NCI-H2029 treated with DMSO at 0.1 percent for 48 hours (cell line): ENCODE measurements around the gene KCNQ5.

Experiments used
- DNase-seq: peaks from one replicate; lab custom pipeline; 2025; lab: John Stamatoyannopoulos, UW

The KCNQ5 gene

DNA sequence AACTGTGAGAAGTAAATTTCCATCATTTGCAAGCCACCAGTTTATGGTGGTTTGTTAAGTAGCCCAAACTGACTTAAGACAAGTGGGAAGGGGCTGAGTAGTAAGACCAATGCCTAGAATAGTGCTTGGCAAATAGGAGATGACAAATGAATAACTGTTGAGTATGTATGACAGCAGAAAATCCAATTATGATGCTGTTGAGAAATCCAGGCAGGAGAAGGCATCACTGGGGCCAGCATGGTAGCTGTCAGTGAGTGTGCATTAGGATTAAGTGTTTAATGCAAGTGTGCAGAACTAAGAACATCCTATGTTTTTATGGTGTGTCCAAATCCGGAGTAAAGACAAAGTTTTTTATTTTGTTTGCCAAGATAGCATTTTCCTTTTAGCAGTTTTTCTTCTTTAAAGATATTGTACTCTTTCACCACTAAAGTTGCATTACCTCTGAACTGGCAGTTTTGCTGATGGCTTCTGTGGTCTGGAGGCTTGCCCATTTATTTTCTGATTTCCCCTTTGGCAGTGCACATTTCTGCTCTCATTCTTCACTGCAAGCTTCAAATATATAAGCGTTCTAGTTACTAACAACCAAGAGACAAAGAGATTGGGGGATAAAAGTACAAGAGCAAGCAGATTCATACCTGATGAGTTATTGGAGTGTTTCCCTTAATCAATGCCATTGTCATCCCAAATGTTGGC, 289.7 kb downstream of the KCNQ5 start:
- peak; percentile 40 for DNase-seq

DNA sequence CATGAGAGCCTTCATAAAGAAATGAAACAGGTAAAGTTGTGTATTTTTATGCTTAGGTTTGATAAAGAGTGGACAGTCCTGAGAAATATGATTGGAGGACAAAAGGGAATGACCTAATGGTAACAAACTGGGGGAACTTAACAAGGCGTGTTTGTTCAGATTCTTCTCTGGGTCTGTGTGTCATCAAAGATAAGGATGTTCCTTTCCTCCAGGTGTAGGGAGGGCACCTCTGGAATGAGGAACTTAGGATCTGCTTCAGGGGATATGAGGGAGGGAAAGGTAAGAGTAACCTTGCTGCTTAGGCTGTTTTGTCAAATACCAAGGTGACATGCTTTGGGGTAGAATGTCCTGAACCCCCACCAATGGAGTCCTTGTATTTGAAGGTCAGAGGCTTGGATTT, 291.9 kb downstream of the KCNQ5 start:
- DNase-seq: no peak

DNA sequence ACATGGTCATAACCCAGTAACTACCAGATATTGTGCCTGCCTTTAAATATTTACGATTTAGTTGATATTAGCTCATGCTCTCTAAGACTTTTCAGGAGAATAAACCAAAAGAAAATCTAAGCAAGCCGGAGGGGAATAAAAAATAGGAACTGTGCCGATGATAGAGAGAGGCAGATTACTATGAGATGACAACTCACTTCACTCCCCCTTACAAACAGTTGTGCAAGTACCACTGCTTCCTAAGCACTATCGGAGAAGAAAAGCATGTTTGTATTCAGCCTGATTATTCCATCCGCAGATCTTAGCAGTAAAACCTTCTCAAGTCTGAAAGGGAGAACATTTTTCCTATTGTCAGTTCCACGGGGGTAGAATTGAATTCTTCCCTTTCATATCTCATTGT, 294.4 kb downstream of the KCNQ5 start:
- DNase-seq: no peak

DNA sequence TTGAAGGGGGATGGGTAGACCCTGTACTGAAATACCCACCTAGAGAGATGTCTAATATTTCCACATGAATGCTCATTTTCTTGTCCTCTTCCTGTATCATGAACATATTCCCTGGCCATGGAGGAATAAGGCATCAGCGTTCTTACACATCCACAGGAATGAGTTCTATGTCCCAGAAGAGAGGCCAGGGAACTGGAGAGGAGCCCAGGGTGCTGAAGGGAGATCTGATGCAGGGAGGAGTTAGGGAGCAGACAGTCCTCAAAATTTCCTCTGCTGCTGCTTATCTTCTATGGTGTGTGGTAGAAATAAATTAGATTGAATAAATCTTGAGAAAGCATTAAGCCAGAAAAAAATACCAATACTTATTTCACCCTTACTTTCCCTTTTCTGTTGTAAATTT, 295.0 kb downstream of the KCNQ5 start:
- no peak for DNase-seq

DNA sequence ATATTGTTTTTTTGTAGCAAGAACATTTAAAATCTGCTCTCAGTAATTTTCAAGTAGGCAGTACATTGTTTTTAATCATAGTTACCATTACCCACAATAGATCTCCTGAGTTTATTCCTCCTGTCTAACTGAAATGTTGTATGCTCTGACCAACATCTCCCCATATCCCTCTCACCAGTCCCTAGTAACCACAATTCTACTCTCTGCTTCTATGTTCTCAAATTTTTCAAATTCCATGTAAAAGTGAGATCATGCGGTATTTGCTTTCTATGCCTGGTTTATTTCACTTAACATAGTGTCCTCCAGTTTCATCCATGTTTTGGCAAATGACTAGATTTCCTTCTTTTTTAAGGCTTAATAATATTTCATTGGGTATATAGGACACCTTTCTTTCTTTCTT, 300.5 kb downstream of the KCNQ5 start:
- no peak for DNase-seq

DNA sequence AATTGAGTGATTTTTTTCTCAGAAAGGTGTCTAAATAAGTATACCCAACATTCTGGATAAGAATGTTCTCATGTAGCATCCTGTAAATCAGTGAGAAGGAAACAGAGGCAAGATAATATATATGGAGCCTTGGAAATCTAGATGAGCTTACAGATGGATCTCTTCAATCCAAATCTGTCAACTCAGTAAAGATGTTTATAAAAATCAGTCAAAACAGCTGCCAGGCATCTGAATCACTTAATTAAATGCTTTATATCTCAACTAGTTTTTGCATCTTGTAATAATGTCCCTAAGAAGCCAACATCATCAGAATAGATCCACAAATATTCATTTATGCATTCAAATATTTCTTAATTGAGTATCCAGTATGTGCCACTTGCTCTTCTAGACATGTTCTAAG, 303.3 kb downstream of the KCNQ5 start:
- DNase-seq: no peak

DNA sequence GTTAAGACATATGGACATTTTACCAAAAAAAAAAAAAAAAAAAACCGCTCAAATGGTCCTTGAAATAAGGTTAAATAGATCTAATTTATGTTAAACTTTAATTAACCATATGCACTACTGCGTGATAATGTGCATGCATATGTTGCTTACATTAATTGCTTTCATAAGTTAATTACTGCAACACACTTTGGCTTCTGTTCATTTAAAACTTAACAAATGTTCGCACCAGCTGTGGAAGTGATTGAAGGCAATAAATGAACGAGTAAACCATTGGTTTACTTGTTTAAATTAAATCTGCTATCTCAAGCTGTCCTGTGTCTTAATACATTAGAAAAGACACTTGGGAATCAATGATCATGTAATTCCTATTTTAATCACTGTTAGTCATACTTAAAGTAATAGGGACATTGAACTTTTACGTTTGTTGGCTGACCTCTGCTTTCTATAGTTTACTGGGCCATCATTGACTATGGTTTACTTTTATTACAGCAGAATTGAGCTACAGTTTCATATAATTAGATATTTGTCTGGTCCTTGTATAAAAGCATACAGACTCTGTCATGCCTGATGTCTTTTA, 308.8 kb downstream of the KCNQ5 start:
- no peak for DNase-seq

- DNase-seq: no peak
These were observed 309.5 kb downstream of the KCNQ5 start for GRCh38 chr6:72931325-72931887.

DNA sequence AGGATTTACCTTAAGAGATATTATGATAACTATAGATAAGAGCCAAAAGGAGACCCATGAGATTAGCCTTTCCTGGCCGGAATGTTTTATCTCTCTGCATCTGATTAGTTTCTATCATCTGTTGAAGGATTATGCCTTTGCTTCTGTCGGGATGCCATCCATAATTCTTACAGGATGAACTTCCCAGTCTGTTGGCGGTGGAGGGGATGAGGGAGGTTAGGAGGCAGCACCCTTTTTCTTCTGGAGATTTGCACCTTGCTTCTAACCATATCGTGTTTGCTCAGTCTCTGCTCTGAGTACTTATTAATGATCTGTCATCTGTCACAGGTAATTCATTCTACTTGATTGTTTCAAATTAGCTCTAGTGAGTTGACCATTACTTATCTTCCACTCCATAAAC, 311.4 kb downstream of the KCNQ5 start:
- no peak for DNase-seq

GRCh38 chr6:72936766-72937559, 315.1 kb downstream of the KCNQ5 start:
- no peak for DNase-seq

DNA sequence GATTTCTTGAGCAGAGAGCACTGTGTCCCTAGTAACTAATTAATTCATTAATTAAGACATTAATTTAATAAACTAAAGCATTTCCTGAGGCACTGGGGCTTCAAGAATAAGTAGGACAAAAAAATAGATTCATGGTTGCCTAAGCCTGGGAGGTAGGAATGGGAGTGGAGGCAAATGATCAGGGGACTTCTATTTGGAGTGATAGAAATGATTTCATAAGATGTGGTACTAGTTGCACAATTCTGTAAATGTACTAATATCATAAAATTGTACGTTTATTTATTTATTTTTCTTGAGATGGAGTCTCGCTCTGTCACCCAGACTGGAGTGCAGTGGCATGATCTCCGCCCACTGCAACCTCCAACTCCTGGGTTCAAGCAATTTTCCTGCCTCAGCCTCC, 316.2 kb downstream of the KCNQ5 start:
- DNase-seq: no peak

DNA sequence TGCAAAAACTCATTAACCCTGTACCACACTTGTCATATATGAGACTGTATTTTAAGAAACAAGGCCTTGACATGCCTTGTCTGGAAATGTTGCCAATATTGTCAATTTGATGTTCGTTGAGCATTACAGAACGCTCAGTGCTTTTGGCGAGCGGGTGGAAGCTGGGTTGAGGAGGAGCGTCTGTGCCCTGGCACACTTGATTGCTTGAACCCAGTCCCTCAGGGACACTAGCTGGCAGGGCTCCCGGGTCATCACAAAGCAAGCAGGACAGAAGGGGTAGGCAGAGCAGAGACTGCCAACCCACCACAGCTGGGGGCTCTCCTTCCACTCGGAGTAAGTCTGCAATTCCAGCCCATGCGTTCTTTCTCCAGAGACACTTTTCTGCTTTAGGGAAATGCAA, 317.1 kb downstream of the KCNQ5 start:
- no peak for DNase-seq

- DNase-seq: no peak
These were observed 318.4 kb downstream of the KCNQ5 start for GRCh38 chr6:72940265-72940664.

DNA sequence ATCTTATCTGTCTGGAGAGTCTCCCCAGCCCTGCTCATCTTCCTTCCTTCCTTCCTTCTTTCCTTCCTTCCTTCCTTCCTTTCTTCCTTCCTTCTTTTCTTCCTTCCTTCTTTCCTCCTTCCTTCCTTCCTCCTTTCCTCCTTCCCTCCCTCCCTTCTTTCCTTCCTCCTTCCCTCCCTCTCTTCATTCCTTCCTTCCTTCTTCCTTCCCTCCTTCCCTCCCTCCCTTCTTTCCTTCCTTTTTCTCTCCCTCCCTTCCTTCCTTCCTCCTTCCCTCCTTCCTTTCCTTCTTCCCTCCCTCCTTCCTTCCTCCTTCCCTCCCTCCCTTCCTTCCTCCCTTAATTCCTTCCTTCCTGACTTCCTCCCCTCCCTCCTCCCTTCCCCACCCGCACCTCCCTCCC, 319.4 kb downstream of the KCNQ5 start:
- DNase-seq: no peak

- DNase-seq: peak; percentile 59
These were observed 319.9 kb downstream of the KCNQ5 start for GRCh38 chr6:72941751-72942150.

DNA sequence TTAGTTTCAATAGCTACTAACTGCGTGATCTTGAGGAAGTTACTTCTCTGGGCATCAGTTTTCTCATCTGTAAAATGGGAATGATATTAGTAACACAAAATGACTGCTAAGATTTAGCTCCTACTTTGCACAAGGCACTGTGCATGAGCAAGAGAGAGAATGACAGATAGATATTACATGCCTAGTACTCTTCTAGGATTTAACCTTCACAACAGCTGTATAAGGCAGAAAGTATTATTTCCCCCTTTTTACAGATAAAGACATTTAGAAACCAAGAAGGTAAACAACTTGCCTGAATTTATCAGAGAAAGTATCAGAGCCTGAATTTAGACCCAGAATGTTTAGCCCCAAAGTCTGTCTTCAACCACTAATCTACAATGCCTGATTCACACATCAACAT, 321.8 kb downstream of the KCNQ5 start:
- no peak for DNase-seq

DNA sequence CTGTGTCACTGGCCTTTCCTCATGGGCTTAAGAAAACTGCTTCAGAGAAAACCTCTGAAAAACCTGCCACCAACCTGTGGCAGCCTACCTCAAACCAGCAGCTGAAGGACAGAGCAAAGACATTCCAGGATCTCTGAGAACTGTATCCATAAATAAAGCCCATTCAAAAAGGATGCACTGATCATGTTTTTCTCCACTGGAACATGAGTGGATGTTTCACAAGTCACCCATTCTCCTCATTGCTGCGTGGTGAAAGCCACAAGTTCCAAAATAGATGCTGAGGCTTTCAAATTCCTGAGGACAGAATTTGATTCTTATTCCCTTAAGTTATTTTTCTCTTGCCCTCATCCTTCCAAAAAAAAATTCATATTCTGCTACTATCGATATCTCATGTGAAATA, 322.8 kb downstream of the KCNQ5 start:
- DNase-seq: no peak

- DNase-seq: no peak
These were observed 324.9 kb downstream of the KCNQ5 start for GRCh38 chr6:72946774-72947173.

DNA sequence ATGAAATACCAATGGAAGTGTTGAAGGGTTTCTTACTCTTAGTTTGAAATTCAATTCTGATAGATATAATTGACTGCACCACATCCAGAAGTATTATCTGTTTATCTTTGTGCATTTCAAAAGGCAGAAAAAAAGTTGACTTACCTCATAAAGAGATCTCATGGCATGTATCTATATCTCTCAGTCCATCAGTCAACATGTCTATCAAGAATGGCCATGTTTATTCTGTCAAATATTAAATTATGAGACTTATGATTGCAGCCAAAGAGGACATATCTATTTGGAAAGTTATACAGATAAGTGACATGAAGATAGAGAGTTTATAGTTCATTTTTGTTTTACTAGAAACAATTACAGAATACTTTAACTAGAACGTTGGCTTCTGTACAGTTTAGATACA, 325.7 kb downstream of the KCNQ5 start:
- DNase-seq: no peak

GRCh38 chr6:72948153-72948552, 326.3 kb downstream of the KCNQ5 start:
- DNase-seq: no peak

DNA sequence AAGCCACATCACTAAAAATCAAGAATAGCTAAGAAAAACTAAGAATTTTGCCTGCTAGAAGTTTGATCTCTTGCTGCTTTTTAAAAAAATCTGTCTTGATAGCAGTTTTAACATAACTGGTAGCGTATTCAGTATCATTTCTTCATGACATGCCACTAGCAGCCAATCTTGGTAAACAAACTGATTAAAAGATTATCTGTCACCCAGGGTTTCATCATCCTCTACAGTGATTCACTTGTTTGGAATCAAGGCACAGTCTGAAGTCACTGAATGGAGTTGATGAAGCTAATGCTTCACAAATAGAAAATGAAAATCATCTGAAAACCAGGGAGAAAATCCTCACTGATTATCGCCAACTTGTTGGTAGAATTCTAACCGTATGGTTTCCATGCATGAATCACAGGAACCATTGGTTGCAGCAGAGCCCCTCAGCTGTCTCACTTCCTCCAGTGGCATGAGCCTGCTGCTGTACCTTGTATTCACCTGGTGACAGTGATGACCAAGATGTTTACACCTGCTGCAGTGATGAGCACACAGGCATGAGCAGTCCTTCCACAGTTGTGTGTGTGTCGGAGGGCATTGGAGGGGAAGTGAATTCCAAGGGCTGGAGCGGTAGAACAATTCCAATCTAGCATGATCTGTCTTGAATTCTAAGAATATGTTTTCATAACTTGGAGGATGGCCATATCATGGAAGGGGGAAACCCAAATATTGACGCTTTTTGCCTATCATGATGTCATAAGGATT, 328.4 kb downstream of the KCNQ5 start:
- DNase-seq: no peak
